Loucy (cell line): Measurements from ENCODE around the gene DNAH8.

Experiments
- H2AFZ ChIP-seq: fragments of 200-600 bp; sonication (generic); 2 replicates; pipeline ENCODE4 v1.6.0; 2016; ENCODE audit warnings: antibody characterized with exemption, mild to moderate bottlenecking, low read length, moderate library complexity
- H3F3A ChIP-seq: fragments of 200-600 bp; 2 replicates; pipeline ENCODE4 v1.6.0; 2016; ENCODE audit warnings: antibody characterized with exemption, low read depth, mild to moderate bottlenecking
- H3K27me3 ChIP-seq: fragments of 200-600 bp; sonication (generic); 2 replicates; pipeline ENCODE4 v1.6.1; 2014; ENCODE audit warnings: low read length, mild to moderate bottlenecking; ENCODE audit not compliant: insufficient read depth, poor library complexity, severe bottlenecking
- H3K36me3 ChIP-seq: fragments of 200-600 bp; sonication (generic); 2 replicates; pipeline ENCODE4 v1.6.1; 2016; ENCODE audit warnings: low read length; ENCODE audit not compliant: insufficient read depth
- H3K4me1 ChIP-seq: fragments of 200-600 bp; sonication (generic); 2 replicates; pipeline ENCODE4 v1.5.1; 2014; ENCODE audit warnings: low read length, mild to moderate bottlenecking; ENCODE audit not compliant: insufficient read depth, poor library complexity, severe bottlenecking
- H3K4me2 ChIP-seq: fragments of 200-600 bp; sonication (generic); 2 replicates; pipeline ENCODE4 v1.6.0; 2014; ENCODE audit warnings: antibody characterized with exemption, low read length, low read depth, mild to moderate bottlenecking; ENCODE audit not compliant: poor library complexity, severe bottlenecking
- H3K4me3 ChIP-seq: fragments of 200-600 bp; sonication (generic); 2 replicates; pipeline ENCODE4 v1.5.1; 2014; ENCODE audit warnings: low read length, mild to moderate bottlenecking, mixed read lengths; ENCODE audit not compliant: poor library complexity, severe bottlenecking
- H3K79me2 ChIP-seq: fragments of 200-600 bp; sonication (generic); 2 replicates; pipeline ENCODE4 v1.6.1; 2014; ENCODE audit warnings: low read length; ENCODE audit not compliant: insufficient read depth
- H3K9ac ChIP-seq: fragments of 200-600 bp; sonication (generic); 2 replicates; pipeline ENCODE4 v1.6.0; 2014; ENCODE audit warnings: mild to moderate bottlenecking, low read depth, low read length, moderate library complexity; ENCODE audit not compliant: poor library complexity, severe bottlenecking
- H3K9me2 ChIP-seq: fragments of 200-600 bp; sonication (generic); replicated peaks from 2 replicates; pipeline ENCODE4 v1.6.1; 2016; ENCODE audit warnings: low read depth, low read length, mixed read lengths
- H3K9me3 ChIP-seq: fragments of 200-600 bp; sonication (generic); 2 replicates; pipeline ENCODE4 v1.6.1; 2014; ENCODE audit warnings: mild to moderate bottlenecking, antibody characterized with exemption, low read length, low read depth; ENCODE audit not compliant: insufficient read depth
- H4K20me1 ChIP-seq: fragments of 200-600 bp; sonication (generic); 2 replicates; pipeline ENCODE4 v1.6.0; 2014; ENCODE audit warnings: antibody characterized with exemption, low read length, mild to moderate bottlenecking; ENCODE audit not compliant: insufficient read depth, poor library complexity, severe bottlenecking
- EZH2phosphoT487 ChIP-seq: fragments of 200-600 bp; IDR thresholded peaks from 2 replicates; pipeline ENCODE4 v1.6.1; 2018; ENCODE audit warnings: antibody characterized with exemption, mild to moderate bottlenecking, moderate library complexity, borderline replicate concordance
- TF ChIP-seq, protein P1 (sequence below): fragments of 200-600 bp; sonication (generic); conservative IDR thresholded peaks from 2 replicates; pipeline ENCODE4 v1.5.1; 2014; ENCODE audit warnings: mild to moderate bottlenecking, antibody characterized with exemption, low read length

DNAH8 gene

DNA sequence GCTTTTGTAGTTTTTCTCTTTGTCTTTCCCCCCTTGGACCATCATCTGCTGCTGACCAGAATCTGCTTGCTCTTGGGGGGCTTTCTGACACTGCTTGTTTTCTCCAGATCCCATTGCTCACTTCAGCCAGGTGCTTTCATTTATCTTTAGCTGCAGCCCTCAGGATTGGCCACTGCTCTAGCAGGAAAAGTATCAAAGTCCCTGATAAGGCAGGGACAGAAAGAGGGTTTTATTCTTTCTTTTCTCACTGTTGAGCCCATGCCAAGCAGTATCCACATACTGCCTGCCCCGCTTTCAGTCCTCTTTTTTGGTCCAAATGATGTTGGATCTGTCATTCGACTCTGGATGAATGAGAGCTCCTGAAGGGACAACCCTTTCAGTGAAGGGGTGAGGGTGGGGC, 141.4 kb downstream of the DNAH8 start:
- Histone ChIP-seq H4K20me1 (no peaks in the 10 kb centered on the region), H3K36me3 (no peaks in the 10 kb centered on the region), H3K4me1 (no peaks in the 10 kb centered on the region), H3K79me2 (no peaks in the 10 kb centered on the region), H3K9me3 (no peaks in the 10 kb centered on the region), H3K27me3 (no peaks in the 10 kb centered on the region), H3K4me2 (no peak overlapping the region), H3K9me2 (no peaks in the 10 kb centered on the region), H3F3A (no peaks in the 10 kb centered on the region), H3K4me3 (no peak overlapping the region), H2AFZ (no peak overlapping the region), H3K9ac (no peak overlapping the region)
- TF ChIP-seq, protein P1, sequence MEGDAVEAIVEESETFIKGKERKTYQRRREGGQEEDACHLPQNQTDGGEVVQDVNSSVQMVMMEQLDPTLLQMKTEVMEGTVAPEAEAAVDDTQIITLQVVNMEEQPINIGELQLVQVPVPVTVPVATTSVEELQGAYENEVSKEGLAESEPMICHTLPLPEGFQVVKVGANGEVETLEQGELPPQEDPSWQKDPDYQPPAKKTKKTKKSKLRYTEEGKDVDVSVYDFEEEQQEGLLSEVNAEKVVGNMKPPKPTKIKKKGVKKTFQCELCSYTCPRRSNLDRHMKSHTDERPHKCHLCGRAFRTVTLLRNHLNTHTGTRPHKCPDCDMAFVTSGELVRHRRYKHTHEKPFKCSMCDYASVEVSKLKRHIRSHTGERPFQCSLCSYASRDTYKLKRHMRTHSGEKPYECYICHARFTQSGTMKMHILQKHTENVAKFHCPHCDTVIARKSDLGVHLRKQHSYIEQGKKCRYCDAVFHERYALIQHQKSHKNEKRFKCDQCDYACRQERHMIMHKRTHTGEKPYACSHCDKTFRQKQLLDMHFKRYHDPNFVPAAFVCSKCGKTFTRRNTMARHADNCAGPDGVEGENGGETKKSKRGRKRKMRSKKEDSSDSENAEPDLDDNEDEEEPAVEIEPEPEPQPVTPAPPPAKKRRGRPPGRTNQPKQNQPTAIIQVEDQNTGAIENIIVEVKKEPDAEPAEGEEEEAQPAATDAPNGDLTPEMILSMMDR: no peak
- no peak for TF ChIP-seq EZH2phosphoT487

DNA sequence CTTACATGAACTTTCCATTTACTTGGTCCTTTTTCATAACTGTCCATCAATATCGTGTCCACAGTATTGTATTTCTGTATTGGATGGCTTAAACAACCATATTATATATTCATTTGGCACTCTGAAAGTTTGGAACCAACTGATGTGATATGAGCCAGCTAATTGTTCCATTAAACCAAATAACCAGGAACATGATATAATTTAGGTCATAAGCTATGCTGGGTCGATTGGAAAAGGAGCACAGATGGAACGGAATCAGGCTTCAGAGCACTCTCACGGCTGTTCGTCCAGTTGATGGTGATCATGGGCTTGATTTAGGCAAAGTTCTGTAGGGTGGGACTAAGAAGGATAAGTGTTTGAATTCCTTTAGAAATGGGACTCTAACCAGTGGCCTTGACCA, 142.7 kb downstream of the DNAH8 start:
- Histone ChIP-seq H3F3A (no peaks in the 10 kb centered on the region), H3K4me2 (no peak overlapping the region), H3K9ac (no peak overlapping the region), H3K36me3 (no peaks in the 10 kb centered on the region), H2AFZ (no peak overlapping the region), H3K27me3 (no peaks in the 10 kb centered on the region), H3K4me3 (no peak overlapping the region), H4K20me1 (no peaks in the 10 kb centered on the region), H3K4me1 (no peaks in the 10 kb centered on the region), H3K79me2 (no peaks in the 10 kb centered on the region), H3K9me2 (no peaks in the 10 kb centered on the region), H3K9me3 (no peaks in the 10 kb centered on the region)
- no peak for TF ChIP-seq EZH2phosphoT487
- TF ChIP-seq, protein P1: no peak

DNA sequence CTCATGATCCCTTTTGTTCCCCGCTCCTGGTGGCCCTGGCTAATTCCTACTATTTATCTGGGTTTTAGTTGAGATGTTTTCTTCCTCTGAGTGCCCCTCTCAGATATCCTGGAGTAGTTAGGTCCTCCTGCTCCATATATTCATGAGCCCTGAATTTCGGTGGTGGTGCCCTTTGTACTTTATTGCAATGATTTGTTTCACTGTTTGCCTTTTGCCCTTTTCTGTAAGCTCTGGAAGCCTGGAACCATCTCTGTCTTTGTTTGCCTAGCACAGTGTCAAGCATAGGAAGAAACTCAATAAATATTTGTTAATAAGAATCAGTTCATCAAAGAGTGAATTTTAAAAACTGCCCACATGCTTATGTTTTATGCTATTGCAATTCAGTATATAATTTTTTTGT, 144.9 kb downstream of the DNAH8 start:
- Histone ChIP-seq H4K20me1 (no peaks in the 10 kb centered on the region), H3K4me1 (no peaks in the 10 kb centered on the region), H3K9me3 (no peaks in the 10 kb centered on the region), H3F3A (no peaks in the 10 kb centered on the region), H2AFZ (no peak overlapping the region), H3K79me2 (no peaks in the 10 kb centered on the region), H3K27me3 (no peaks in the 10 kb centered on the region), H3K9ac (no peak overlapping the region), H3K9me2 (no peaks in the 10 kb centered on the region), H3K4me2 (no peak overlapping the region), H3K4me3 (no peak overlapping the region), H3K36me3 (no peaks in the 10 kb centered on the region)
- TF ChIP-seq EZH2phosphoT487: no peak
- TF ChIP-seq, protein P1: no peak
